Spleen (tissue), 11 donors: ENCODE measurements around the gene DLGAP5. TPM values are rescaled to one million over a fixed set of nuclear protein-coding genes. Genes with fewer than 3 reads are reported as not detected.
A peak's percentile ranks its signal among the peaks of the same experiment; 100 is the strongest.

Experiments
- DNase-seq: peaks from one replicate; pipeline ENCODE4 v3.0.0-alpha.2; 2020
- H3K27ac ChIP-seq, 8 donors: fragments of 200-600 bp; sonication (generic) in 7 of 8; 1 replicate in 4 of 8; 2 replicates in 4 of 8; pipeline versions ENCODE4 v1.5.0 to v1.8.0; 2016 to 2021; ENCODE audit warnings: inconsistent platforms in 4 of 8, mild to moderate bottlenecking in 4 of 8, moderate library complexity in 1 of 8
- H3K27me3 ChIP-seq, 7 donors: fragments of 200-600 bp; sonication (generic) in 6 of 7; replicated peaks in 1 of 7; 1 replicate in 4 of 7; 2 replicates in 3 of 7; pipeline versions ENCODE4 v1.5.0 to v1.8.0; 2016 to 2021; ENCODE audit warnings: inconsistent platforms in 3 of 7, mild to moderate bottlenecking in 1 of 7
- H3K36me3 ChIP-seq, 6 donors: fragments of 200-600 bp; sonication (generic) in 5 of 6; 1 replicate in 4 of 6; 2 replicates in 2 of 6; pipeline versions ENCODE4 v1.5.0 to v1.8.0; 2016 to 2021; ENCODE audit warnings: inconsistent platforms in 2 of 6
- H3K4me1 ChIP-seq, 6 donors: fragments of 200-600 bp; sonication (generic) in 5 of 6; 1 replicate in 3 of 6; 2 replicates in 3 of 6; pipeline versions ENCODE4 v1.5.0 to v1.8.0; 2016 to 2021; ENCODE audit warnings: inconsistent platforms in 3 of 6
- H3K4me3 ChIP-seq, 8 donors: fragments of 200-600 bp; sonication (generic) in 7 of 8; 1 replicate in 4 of 8; 2 replicates in 4 of 8; pipeline versions ENCODE4 v1.5.0 to v1.8.0; 2016 to 2021; ENCODE audit warnings: inconsistent platforms in 4 of 8, mild to moderate bottlenecking in 4 of 8, moderate library complexity in 2 of 8
- H3K9me3 ChIP-seq, 8 donors: fragments of 200-600 bp; sonication (generic) in 7 of 8; 1 replicate in 4 of 8; 2 replicates in 4 of 8; pipeline versions ENCODE4 v1.5.0 to v1.8.0; 2016 to 2021; ENCODE audit warnings: inconsistent platforms in 4 of 8
- CTCF ChIP-seq, 11 experiments: fragments of 200-600 bp in 7 of 11; fragments of 450-650 bp in 4 of 11; sonication (generic) in 4 of 11; IDR thresholded peaks in 8 of 11; conservative IDR thresholded peaks in 3 of 11; 1 replicate in 7 of 11; 2 replicates in 4 of 11; pipeline versions ENCODE4 v1.4.0 to v1.8.0; 2016 to 2021; ENCODE audit warnings: antibody characterized with exemption in 11 of 11, inconsistent platforms in 4 of 11, mild to moderate bottlenecking in 1 of 11
- POLR2A ChIP-seq, 3 donors: fragments of 450-650 bp; IDR thresholded peaks; one replicate each; pipeline ENCODE4 v1.5.1; 2017; ENCODE audit warnings: antibody characterized with exemption in 3 of 3, mild to moderate bottlenecking in 1 of 3
- POLR2AphosphoS5 ChIP-seq, 3 donors: sonication (generic); formaldehyde crosslinking; IDR thresholded peaks; one replicate each; pipeline ENCODE4 v1.5.1; 2017; ENCODE audit warnings: antibody characterized with exemption in 3 of 3
- WGBS, 5 donors: extraction: QIAGEN DNeasy Blood & Tissue Kit in 3 of 5; methylation state at CpG; one replicate each; pipeline versions ENCODE4 v1.1.5 to v1.1.7; 2013 to 2018; 5-methylcytosine and 5-hydroxymethylcytosine counted together
- intact Hi-C: fragments of 100-400 bp; cut with DNase I; formaldehyde crosslinking; loops from one replicate; pipeline ENCODE4 v1.15.0; 2023; ENCODE audit warnings: low total_unique reads
- polyA plus RNA-seq, 3 donors: library from polyadenylated mRNA; stranded (reverse); fragments of 200-250 nt; gene quantifications; one replicate each; pipeline ENCODE4 v1.2.1, GENCODE V29; 2013
- total RNA-seq, 7 donors: library from RNA; depleted of rRNA in 3 of 7; stranded (reverse); fragments of >200 nt in 3 of 7; fragmentation: NEBNext Ultra II Directional in 4 of 7; extraction: Animal tissue kit (Norgen Biotek cat#: 25700) in 4 of 7; gene quantifications; one replicate each; pipeline versions ENCODE4 v1.1.0 to v1.2.1, GENCODE V29; 2016 to 2021
- donor health status: healthy with polysubstance abuse.
- donor health status: DM: no; HTN: no; CAD: no; lungs with moderate emphysema.
- donor health status: DM: no; HTN: no; CAD: no.
- donor health status: Bipolar disorder and iron deficiency.
- donor health status: healthy.
- donor health status: DM: no; HTN: no; CAD: no.
- donor health status: DM: yes; HTN: yes; CAD: no.

The DLGAP5 gene
- total and polyA plus RNA-seq, 10 donors: 0.50 to 8.1 (median 2.9) TPM

- peak overlapping the region in 3 of 8 donors; percentile 40 to 60 (median 42) for H3K27ac ChIP-seq
These were observed 66.0 kb downstream of the DLGAP5 start for GRCh38 chr14:55125403-55125802.

GRCh38 chr14:55124774-55125386 is 66.5 kb downstream of the DLGAP5 start:
- peaks cover 7 to 93% (median 49%) of the 10 kb centered on the region in 6 donors for H3K4me1 ChIP-seq
- H3K36me3 ChIP-seq: no peaks in the 10 kb centered on the region
- WGBS, 5 donors: 93 to 97% (median 95%) methylated on average over 8 of the region's 8 CpGs
- intact Hi-C loops: no loop called here
- H3K27me3 ChIP-seq: peaks cover 0 to 12% (median 0%) of the 10 kb centered on the region in 7 donors
- DNase-seq: no peak
- TF ChIP-seq POLR2A (IDR thresholded peaks at IDR 0.05) (no peak), CTCF (IDR thresholded peaks at IDR 0.05 in 8 of 11, conservative IDR thresholded peaks at IDR 0.05 in 3 of 11) (no peak), POLR2AphosphoS5 (IDR thresholded peaks at IDR 0.05) (no peak)
- no peak overlapping the region for H3K4me3 ChIP-seq
- H3K9me3 ChIP-seq: no peaks in the 10 kb centered on the region
- H3K27ac ChIP-seq: peak overlapping the region in 2 of 8 donors; percentile 42 to 60

More at GRCh38 chr14:55125403-55125802, 66.0 kb downstream of the DLGAP5 start:
- H3K27me3 ChIP-seq: peaks cover 0 to 16% (median 0%) of the 10 kb centered on the region in 7 donors
- TF ChIP-seq POLR2AphosphoS5 (IDR thresholded peaks at IDR 0.05) (no peak), POLR2A (IDR thresholded peaks at IDR 0.05) (no peak), CTCF (IDR thresholded peaks at IDR 0.05 in 8 of 11, conservative IDR thresholded peaks at IDR 0.05 in 3 of 11) (no peak)
- no peak for DNase-seq
- WGBS, 5 donors: 45 to 68% (median 62%) methylated on average over 3 of the region's 3 CpGs
- H3K9me3 ChIP-seq: no peaks in the 10 kb centered on the region
- H3K4me3 ChIP-seq: no peak overlapping the region
- no peaks in the 10 kb centered on the region for H3K36me3 ChIP-seq
- peaks cover 12 to 93% (median 54%) of the 10 kb centered on the region in 6 donors for H3K4me1 ChIP-seq
- intact Hi-C loops: no loop called here

- 94 to 95% (median 95%) methylated on average over 9 of the region's 9 CpGs for WGBS, 5 donors
- Histone ChIP-seq H3K27me3 (peaks cover 0 to 4% (median 0%) of the 10 kb centered on the region in 7 donors), H3K4me3 (no peak overlapping the region), H3K36me3 (no peaks in the 10 kb centered on the region), H3K4me1 (peaks cover 5 to 95% (median 51%) of the 10 kb centered on the region in 6 donors), H3K9me3 (no peaks in the 10 kb centered on the region), H3K27ac (peak overlapping the region in 1 of 8 donors; percentile 60)
- no peak for DNase-seq
- intact Hi-C loops: no loop called here
- TF ChIP-seq POLR2AphosphoS5 (IDR thresholded peaks at IDR 0.05) (no peak), CTCF (IDR thresholded peaks at IDR 0.05 in 8 of 11, conservative IDR thresholded peaks at IDR 0.05 in 3 of 11) (no peak), POLR2A (IDR thresholded peaks at IDR 0.05) (no peak)
These were observed 67.3 kb downstream of the DLGAP5 start for GRCh38 chr14:55123852-55124639.

GRCh38 chr14:55123101-55123500 is 68.3 kb downstream of the DLGAP5 start:
- Histone ChIP-seq H3K27ac (peak overlapping the region in 7 of 8 donors; percentile 40 to 81 (median 63)), H3K4me1 (peaks cover 11 to 95% (median 51%) of the 10 kb centered on the region in 6 donors)
- intact Hi-C loops: no loop called here

More at GRCh38 chr14:55123101-55123500, 68.3 kb downstream of the DLGAP5 start:
- 75 to 88% (median 81%) methylated on average over 8 of the region's 8 CpGs for WGBS, 5 donors
- Histone ChIP-seq H3K9me3 (no peaks in the 10 kb centered on the region), H3K27me3 (no peaks in the 10 kb centered on the region), H3K36me3 (no peaks in the 10 kb centered on the region), H3K4me3 (no peak overlapping the region)
- TF ChIP-seq POLR2A (IDR thresholded peaks at IDR 0.05) (no peak), POLR2AphosphoS5 (IDR thresholded peaks at IDR 0.05) (no peak), CTCF (IDR thresholded peaks at IDR 0.05 in 8 of 11, conservative IDR thresholded peaks at IDR 0.05 in 3 of 11) (no peak)
- no peak for DNase-seq
